OCI-LY1 (cell line): ENCODE measurements around the gene NAALADL1.

ENCODE experiments used
- H2AFZ ChIP-seq: fragments of 200-600 bp; sonication (generic), shearing (Covaris generic); 2 replicates; pipeline ENCODE4 v1.6.0; 2014; ENCODE audit warnings: antibody characterized with exemption, mild to moderate bottlenecking, low read length
- H3F3A ChIP-seq: fragments of 200-600 bp; sonication (generic), shearing (Covaris generic); 2 replicates; pipeline ENCODE4 v1.6.0; 2014; ENCODE audit warnings: mild to moderate bottlenecking, antibody characterized with exemption, low read length, moderate library complexity; ENCODE audit not compliant: insufficient read depth
- H3K27ac ChIP-seq: fragments of 200-600 bp; sonication (generic); 2 replicates; pipeline ENCODE4 v1.5.1; 2014; ENCODE audit warnings: low read length, mixed run types, mild to moderate bottlenecking, low read depth; ENCODE audit not compliant: poor library complexity, severe bottlenecking
- H3K27me3 ChIP-seq: fragments of 200-600 bp; sonication (generic); 2 replicates; pipeline ENCODE4 v1.6.0; 2014; ENCODE audit warnings: antibody characterized with exemption, mild to moderate bottlenecking, low read length, moderate library complexity; ENCODE audit not compliant: insufficient read depth
- H3K36me3 ChIP-seq: fragments of 200-600 bp; sonication (generic); 2 replicates; pipeline ENCODE4 v1.6.1; 2014; ENCODE audit warnings: mild to moderate bottlenecking, antibody characterized with exemption, low read length, moderate library complexity, mixed read lengths; ENCODE audit not compliant: insufficient read depth
- H3K4me1 ChIP-seq: fragments of 200-600 bp; sonication (generic); 2 replicates; pipeline ENCODE4 v1.5.1; 2014; ENCODE audit warnings: mild to moderate bottlenecking, low read length, moderate library complexity; ENCODE audit not compliant: insufficient read depth, severe bottlenecking
- H3K4me2 ChIP-seq: fragments of 200-600 bp; sonication (generic), shearing (Covaris generic); 2 replicates; pipeline ENCODE4 v1.6.1; 2014; ENCODE audit warnings: low read length
- H3K4me3 ChIP-seq: fragments of 200-600 bp; sonication (generic); 2 replicates; pipeline ENCODE4 v1.5.1; 2014; ENCODE audit warnings: low read length, low read depth, mild to moderate bottlenecking, mixed read lengths; ENCODE audit not compliant: poor library complexity, severe bottlenecking
- H3K79me2 ChIP-seq: fragments of 200-600 bp; shearing (Covaris generic); 2 replicates; pipeline ENCODE4 v1.6.1; 2016; ENCODE audit warnings: mixed run types, low read length, mixed read lengths; ENCODE audit not compliant: insufficient read depth
- H3K9ac ChIP-seq: fragments of 200-600 bp; sonication (generic), shearing (Covaris generic); 2 replicates; pipeline ENCODE4 v1.6.1; 2014; ENCODE audit warnings: mild to moderate bottlenecking, low read length, mixed read lengths
- H3K9me2 ChIP-seq: fragments of 200-600 bp; sonication (generic), shearing (Covaris generic); 2 replicates; pipeline ENCODE4 v1.6.1; 2014; ENCODE audit warnings: low read depth, mild to moderate bottlenecking, low read length, mixed read lengths
- H3K9me3 ChIP-seq: fragments of 200-600 bp; shearing (Covaris generic); 2 replicates; pipeline ENCODE4 v1.6.1; 2014; ENCODE audit warnings: low read length, mixed read lengths
- H4K20me1 ChIP-seq: fragments of 200-600 bp; sonication (generic), shearing (Covaris generic); 2 replicates; pipeline ENCODE4 v1.6.0; 2016; ENCODE audit warnings: mild to moderate bottlenecking, low read length; ENCODE audit not compliant: insufficient read depth
- CTCF ChIP-seq: fragments of 200-600 bp; sonication (generic), shearing (Covaris generic); IDR thresholded peaks from 2 replicates; pipeline ENCODE4 v1.5.1; 2017; ENCODE audit warnings: mild to moderate bottlenecking, antibody characterized with exemption, low read length, moderate library complexity, mixed read lengths
- EZH2 ChIP-seq: fragments of 200-600 bp; sonication (generic), shearing (Covaris generic); IDR thresholded peaks from 2 replicates; pipeline ENCODE4 v1.8.0; 2017; ENCODE audit warnings: borderline replicate concordance, mixed run types, mild to moderate bottlenecking, antibody characterized with exemption, low read length, moderate library complexity, mixed read lengths

NAALADL1 gene

DNA sequence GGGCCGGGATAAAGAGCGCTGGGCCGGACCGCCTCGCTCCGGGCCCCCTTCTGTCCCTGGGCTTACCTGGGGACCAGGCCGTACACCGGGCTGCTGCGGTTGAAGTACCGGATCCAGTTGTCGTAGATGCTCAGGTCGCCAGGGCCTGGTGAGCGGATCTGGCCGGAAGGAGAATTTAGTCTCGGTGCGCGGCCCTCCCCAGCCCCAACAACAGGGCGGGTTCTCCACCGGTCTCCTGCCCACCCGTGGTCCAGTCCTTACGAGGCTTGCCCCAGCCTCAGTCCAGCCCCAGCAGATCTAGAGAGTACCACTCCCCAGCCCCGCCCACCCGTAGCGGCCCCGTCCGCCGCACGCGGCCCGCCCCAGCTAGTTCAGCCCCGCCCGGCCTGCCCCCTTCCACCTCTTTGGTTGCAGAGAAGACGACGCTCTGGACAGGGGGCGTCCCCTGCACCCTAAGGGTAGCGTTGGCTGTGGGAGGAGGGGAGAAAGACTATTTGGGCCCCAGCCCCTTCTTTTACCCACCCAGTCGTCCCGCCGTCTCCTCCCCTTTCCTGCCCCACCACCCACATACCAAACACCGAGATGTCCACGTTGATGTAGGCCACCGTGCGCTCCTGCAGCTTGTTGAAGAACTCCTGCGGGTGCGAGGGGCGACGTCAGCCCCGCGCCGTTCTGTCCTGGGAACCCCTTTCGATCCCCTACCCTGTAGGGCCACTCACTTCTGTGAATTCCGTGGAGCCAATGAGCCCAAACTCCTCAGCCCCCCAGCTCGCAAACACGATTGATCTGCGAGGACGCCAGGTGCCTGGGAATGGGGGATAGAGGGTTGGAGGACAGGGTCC is 10.6 kb downstream of the NAALADL1 start:
- Histone ChIP-seq H2AFZ (no peak overlapping the region), H3K4me2 (peak overlapping the region; percentile 34; the same call in 1 of the 2 replicates), H3K79me2 (no peaks in the 10 kb centered on the region), H4K20me1 (no peaks in the 10 kb centered on the region), H3K9ac (no peak overlapping the region), H3K9me2 (no peaks in the 10 kb centered on the region), H3K36me3 (peaks cover 20% of the 10 kb centered on the region), H3K9me3 (no peaks in the 10 kb centered on the region), H3F3A (no peaks in the 10 kb centered on the region), H3K27me3 (no peaks in the 10 kb centered on the region), H3K4me3 (peak overlapping the region; percentile 22), H3K4me1 (peaks cover 6% of the 10 kb centered on the region), H3K27ac (no peak overlapping the region)
- TF ChIP-seq EZH2 (no peak), CTCF (no peak)

- Histone ChIP-seq H3K9ac (no peak overlapping the region), H3K9me2 (no peaks in the 10 kb centered on the region), H4K20me1 (no peaks in the 10 kb centered on the region), H3K36me3 (peaks cover 20% of the 10 kb centered on the region), H3K4me3 (no peak overlapping the region), H3K27me3 (no peaks in the 10 kb centered on the region), H3K27ac (no peak overlapping the region), H2AFZ (no peak overlapping the region), H3K4me2 (no peak overlapping the region), H3K9me3 (no peaks in the 10 kb centered on the region), H3K4me1 (peaks cover 17% of the 10 kb centered on the region), H3F3A (no peaks in the 10 kb centered on the region), H3K79me2 (no peaks in the 10 kb centered on the region)
- TF ChIP-seq CTCF, result no peak
- no peak for TF ChIP-seq EZH2
Measured at GRCh38 chr11:65045728-65046127, 12.6 kb downstream of the NAALADL1 start.

DNA sequence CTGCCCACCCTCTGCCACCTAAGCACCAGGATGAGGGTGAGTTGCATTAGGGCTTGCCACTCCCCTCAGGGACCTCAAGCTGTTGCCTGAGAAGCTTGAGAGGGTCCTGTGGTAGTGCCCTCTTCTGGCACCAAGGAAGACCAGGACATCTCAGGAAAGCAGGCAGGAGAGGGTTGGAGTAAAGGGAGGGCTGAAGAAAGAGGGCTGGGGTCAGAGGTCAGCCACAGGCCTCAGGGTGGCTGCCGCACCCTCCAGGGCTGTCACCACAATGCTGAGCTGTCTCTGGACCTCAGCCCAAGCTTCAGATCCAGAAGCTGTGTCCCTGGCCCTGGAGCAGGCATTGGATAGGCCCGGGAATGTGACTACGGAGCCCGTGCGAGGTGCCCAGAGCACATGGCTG is 13.3 kb downstream of the NAALADL1 start:
- Histone ChIP-seq H3K79me2 (no peaks in the 10 kb centered on the region), H3K9me2 (no peaks in the 10 kb centered on the region), H3K4me3 (no peak overlapping the region), H3K9me3 (no peaks in the 10 kb centered on the region), H3K27ac (no peak overlapping the region), H3K36me3 (peaks cover 20% of the 10 kb centered on the region), H2AFZ (no peak overlapping the region), H3K4me2 (no peak overlapping the region), H3F3A (no peaks in the 10 kb centered on the region), H3K27me3 (no peaks in the 10 kb centered on the region), H4K20me1 (no peaks in the 10 kb centered on the region), H3K4me1 (peaks cover 23% of the 10 kb centered on the region), H3K9ac (no peak overlapping the region)
- TF ChIP-seq EZH2 (no peak), CTCF (no peak)
